CD4-positive, CD25-positive, alpha-beta regulatory T cell (primary cell): ENCODE measurements around the gene TAF6L. TPM values are rescaled to one million over a fixed set of nuclear protein-coding genes. Genes with fewer than 3 reads are reported as not detected.
A peak's percentile ranks its signal among the peaks of the same experiment; 100 is the strongest.
"Not testable (repeated sequence)": the region's sequence is repeated elsewhere in the genome, so short reads cannot be mapped to it uniquely, and the experiment has no call there.

Source experiments
- ATAC-seq, 2 donors: fragments of 150-1000 bp; cut with Tn5 transposase; one replicate each; pipeline ENCODE4 v1.10.0; 2021; ENCODE audit warnings: low read depth in 2 of 2, moderate number of reproducible peaks in 2 of 2, moderate library complexity in 1 of 2
- DNase-seq, 3 donors: peaks; one replicate each; pipeline versions ENCODE4 v3.0.0 to v3.0.0-alpha.2; 2012 to 2022; ENCODE audit warnings: mixed read lengths in 1 of 3
- H3K27ac ChIP-seq: one replicate; pipeline ENCODE4 v1.7.0; 2013; ENCODE audit warnings: mild to moderate bottlenecking, low read length; ENCODE audit not compliant: insufficient read depth, poor library complexity, severe bottlenecking
- H3K27me3 ChIP-seq: one replicate; pipeline ENCODE4 v1.7.0; 2013; ENCODE audit warnings: low read length; ENCODE audit not compliant: control insufficient read depth, insufficient read depth
- H3K36me3 ChIP-seq: one replicate; pipeline ENCODE4 v1.7.0; 2013; ENCODE audit warnings: mild to moderate bottlenecking, low read length, moderate library complexity; ENCODE audit not compliant: control insufficient read depth, insufficient read depth
- H3K4me1 ChIP-seq: 2 replicates; pipeline ENCODE4 v1.7.0; 2013; ENCODE audit warnings: mild to moderate bottlenecking, low read length; ENCODE audit not compliant: insufficient read depth, control insufficient read depth, poor library complexity, severe bottlenecking
- H3K4me3 ChIP-seq: one replicate; pipeline ENCODE4 v1.7.0; 2013; ENCODE audit warnings: low read depth, mild to moderate bottlenecking, low read length, moderate library complexity
- H3K9me3 ChIP-seq, 2 experiments: 1 replicate in 1 of 2; 2 replicates in 1 of 2; pipeline ENCODE4 v1.7.0; 2013; ENCODE audit warnings: low read length in 2 of 2, mild to moderate bottlenecking in 1 of 2, moderate library complexity in 1 of 2; ENCODE audit not compliant: control insufficient read depth in 2 of 2
- H3K27ac Mint-ChIP-seq, 3 donors: one replicate each; pipeline ENCODE4 v1.8.0; 2020 to 2022; ENCODE audit warnings: mild to moderate bottlenecking in 3 of 3, mixed read lengths in 3 of 3, moderate library complexity in 2 of 3
- H3K27me3 Mint-ChIP-seq: one replicate; pipeline ENCODE4 v1.8.0; 2022; ENCODE audit warnings: mild to moderate bottlenecking, mixed read lengths
- H3K36me3 Mint-ChIP-seq: one replicate; pipeline ENCODE4 v1.8.0; 2020; ENCODE audit warnings: mixed read lengths
- H3K4me1 Mint-ChIP-seq, 4 donors: one replicate each; pipeline ENCODE4 v1.8.0; 2020 to 2022; ENCODE audit warnings: mixed read lengths in 4 of 4, mild to moderate bottlenecking in 1 of 4
- H3K4me3 Mint-ChIP-seq, 4 donors: one replicate each; pipeline ENCODE4 v1.8.0; 2020 to 2022; ENCODE audit warnings: mild to moderate bottlenecking in 4 of 4, mixed read lengths in 4 of 4, moderate library complexity in 3 of 4
- H3K9me3 Mint-ChIP-seq, 7 donors: one replicate each; pipeline ENCODE4 v1.8.0; 2020 to 2022; ENCODE audit warnings: mixed read lengths in 7 of 7, mild to moderate bottlenecking in 3 of 7, moderate library complexity in 2 of 7
- polyA plus RNA-seq, 4 donors: library from polyadenylated mRNA; unstranded; fragments of 300-500 nt; fragmentation: Illumina TruSeq; gene quantifications; one replicate each; pipeline ENCODE4 v1.2.3, GENCODE V29; 2021
- total RNA-seq: library from RNA; stranded (reverse); gene quantifications from one replicate; pipeline ENCODE4 v1.2.3, GENCODE V29; 2022

TAF6L gene
- total and polyA plus RNA-seq, 5 donors from 2014 or later: 5.8 to 13.1 (median 8.9) TPM

DNA sequence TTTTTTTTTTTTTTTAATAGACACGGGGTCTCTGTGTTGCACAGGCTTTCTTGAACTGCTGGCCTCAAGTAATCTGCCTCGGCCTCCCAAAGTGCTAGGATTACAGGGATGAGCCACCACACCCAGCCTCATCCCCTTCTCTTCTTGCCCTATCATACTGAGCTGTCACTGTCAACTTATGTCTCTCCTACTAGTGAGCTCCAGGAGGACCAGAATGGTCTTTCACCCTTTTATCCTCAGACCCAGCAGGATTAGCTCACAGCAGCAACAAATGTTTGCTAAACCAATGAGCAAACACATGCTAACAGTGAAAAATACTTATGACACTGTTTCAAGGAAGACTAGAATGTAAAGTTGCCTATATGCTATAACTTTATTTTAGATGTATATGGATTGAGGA lies 40.5 kb downstream of the TAF6L start:
- Mint-ChIP-seq H3K27me3 (no peaks in the 10 kb centered on the region), H3K27ac (peak overlapping the region in 1 of 3 donors; percentile 39), H3K36me3 (peaks cover 4% of the 10 kb centered on the region), H3K9me3 (no peaks in the 10 kb centered on the region), H3K4me1 (peaks cover 0 to 3% (median 0%) of the 10 kb centered on the region in 4 donors), H3K4me3 (peak overlapping the region in 2 of 4 donors; percentile 2 to 28)
- no peaks in the 10 kb centered on the region for H3K4me1 ChIP-seq
- no peaks in the 10 kb centered on the region for H3K27me3 ChIP-seq
- H3K36me3 ChIP-seq: peaks cover 6% of the 10 kb centered on the region
- H3K9me3 ChIP-seq: no peaks in the 10 kb centered on the region
- ATAC-seq: no peak
- no peak overlapping the region for H3K4me3 ChIP-seq
- DNase-seq: no peak
- no peak overlapping the region for H3K27ac ChIP-seq

DNA sequence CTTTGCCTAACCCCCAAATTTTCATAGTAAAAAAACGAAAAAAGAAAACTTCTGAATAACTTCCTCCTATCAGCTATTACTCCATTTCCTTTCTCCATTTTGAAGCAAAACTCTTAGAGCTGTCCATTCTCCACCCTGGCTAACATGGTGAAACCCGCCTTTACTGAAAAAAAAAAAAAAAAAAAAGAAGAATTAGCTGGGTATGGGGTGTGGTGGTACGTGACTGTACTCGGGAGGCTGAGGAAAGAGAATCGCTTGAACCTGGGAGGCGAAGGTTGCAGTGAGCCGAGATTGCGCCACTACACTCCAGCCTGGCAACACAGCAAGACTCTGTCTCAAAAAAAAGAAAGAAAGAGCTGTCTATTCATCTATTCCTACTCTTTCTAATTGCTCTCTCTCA lies 45.4 kb downstream of the TAF6L start:
- H3K36me3 Mint-ChIP-seq: peaks cover 17% of the 10 kb centered on the region
- no peaks in the 10 kb centered on the region for H3K27me3 Mint-ChIP-seq
- Histone ChIP-seq H3K27ac (no peak overlapping the region), H3K36me3 (peaks cover 24% of the 10 kb centered on the region), H3K27me3 (no peaks in the 10 kb centered on the region), H3K4me1 (no peaks in the 10 kb centered on the region), H3K4me3 (no peak overlapping the region), H3K9me3 (no peaks in the 10 kb centered on the region)
- no peak for ATAC-seq
- peak overlapping the region in 1 of 3 donors; percentile 45 for H3K27ac Mint-ChIP-seq
- H3K4me1 Mint-ChIP-seq: no peaks in the 10 kb centered on the region
- no peak for DNase-seq
- H3K4me3 Mint-ChIP-seq: no peak overlapping the region
- H3K9me3 Mint-ChIP-seq: no peaks in the 10 kb centered on the region

DNA sequence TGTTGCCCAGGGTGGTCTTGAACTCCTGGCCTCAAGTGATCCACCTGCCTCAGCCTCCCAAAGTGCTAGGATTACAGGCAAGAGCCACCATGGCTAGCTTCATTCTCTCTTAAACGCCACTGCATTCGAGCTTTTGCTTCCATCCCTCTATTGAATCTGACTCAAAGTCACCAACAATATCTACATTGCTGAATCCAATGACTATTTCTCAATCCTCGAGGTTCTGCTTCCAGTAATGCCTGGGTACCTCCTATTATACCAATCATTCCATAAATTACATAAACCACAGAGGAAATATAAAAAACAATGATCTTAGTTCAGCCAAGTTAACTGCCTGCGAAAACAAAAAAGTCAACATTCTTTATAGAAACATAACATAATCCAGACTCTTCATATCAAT lies 45.9 kb downstream of the TAF6L start:
- ATAC-seq: no peak
- H3K36me3 ChIP-seq: peaks cover 28% of the 10 kb centered on the region
- Mint-ChIP-seq H3K9me3 (no peaks in the 10 kb centered on the region), H3K27me3 (no peaks in the 10 kb centered on the region), H3K4me1 (no peaks in the 10 kb centered on the region), H3K36me3 (peaks cover 17% of the 10 kb centered on the region), H3K4me3 (no peak overlapping the region), H3K27ac (no peak overlapping the region)
- no peaks in the 10 kb centered on the region for H3K27me3 ChIP-seq
- no peak overlapping the region for H3K4me3 ChIP-seq
- H3K9me3 ChIP-seq: no peaks in the 10 kb centered on the region
- H3K27ac ChIP-seq: no peak overlapping the region
- no peaks in the 10 kb centered on the region for H3K4me1 ChIP-seq
- DNase-seq: no peak

DNA sequence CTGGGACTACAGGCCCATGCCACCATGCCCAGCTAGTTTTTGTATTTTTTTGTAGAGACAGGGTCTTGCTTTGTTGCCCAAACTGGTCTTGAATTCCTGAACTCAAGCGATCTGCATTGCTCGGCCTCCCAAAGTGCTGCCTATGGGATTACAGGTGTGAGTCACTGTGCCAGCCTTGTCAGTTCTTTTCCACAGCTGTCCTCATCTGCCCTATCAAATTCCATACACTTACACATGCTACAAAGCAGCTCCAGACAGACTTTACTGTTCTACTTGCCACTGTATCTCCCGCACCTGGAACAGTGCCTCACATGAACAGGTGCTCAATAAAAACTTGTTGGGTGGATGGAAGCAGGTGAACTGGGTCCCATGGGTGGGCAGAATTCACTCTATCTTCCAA lies 52.5 kb downstream of the TAF6L start:
- H3K36me3 Mint-ChIP-seq: peaks cover 46% of the 10 kb centered on the region
- H3K4me3 ChIP-seq: no peak overlapping the region

DNA sequence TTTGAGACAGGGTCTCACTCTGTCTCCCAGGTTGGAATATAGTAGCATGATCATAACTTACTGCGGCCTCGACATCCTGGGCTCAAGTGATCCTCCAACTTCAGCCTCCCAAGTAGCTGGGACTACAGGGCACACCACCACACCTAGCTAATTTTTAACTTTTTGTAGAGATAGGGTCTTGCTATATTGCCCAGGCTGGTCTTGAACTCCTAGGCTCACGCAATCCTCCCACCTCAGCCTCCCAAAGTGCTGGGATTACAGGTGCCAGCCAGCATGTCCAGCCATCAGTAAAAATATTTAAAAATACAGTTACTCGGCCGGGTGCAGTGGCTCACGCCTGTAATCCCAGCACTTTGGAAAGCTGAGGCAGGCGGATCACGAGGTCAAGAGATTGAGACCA lies 56.9 kb downstream of the TAF6L start:
- peaks cover 0 to 53% (median 22%) of the 10 kb centered on the region in 4 donors for H3K4me1 Mint-ChIP-seq
- not testable (repeated sequence) for H3K4me3 ChIP-seq, H3K27ac Mint-ChIP-seq, H3K27ac ChIP-seq, ATAC-seq, H3K27me3 ChIP-seq, H3K9me3 ChIP-seq, DNase-seq, H3K9me3 Mint-ChIP-seq, H3K27me3 Mint-ChIP-seq
- peaks cover 31% of the 10 kb centered on the region for H3K4me1 ChIP-seq
- peaks cover 29% of the 10 kb centered on the region for H3K36me3 Mint-ChIP-seq
- H3K4me3 Mint-ChIP-seq: peak overlapping the region in 1 of 4 donors; percentile 9
- H3K36me3 ChIP-seq: peaks cover 41% of the 10 kb centered on the region

More for the DNA sequence above, 52.5 kb downstream of the TAF6L start:
- Mint-ChIP-seq H3K27me3 (no peaks in the 10 kb centered on the region), H3K9me3 (no peaks in the 10 kb centered on the region), H3K4me3 (peak overlapping the region in 2 of 4 donors; percentile 4 to 16), H3K4me1 (peaks cover 5 to 22% (median 8%) of the 10 kb centered on the region in 4 donors), H3K27ac (peak overlapping the region in 1 of 3 donors; percentile 46)
- Histone ChIP-seq H3K36me3 (peaks cover 72% of the 10 kb centered on the region), H3K4me1 (peaks cover 5% of the 10 kb centered on the region), H3K27ac (no peak overlapping the region), H3K9me3 (no peaks in the 10 kb centered on the region), H3K27me3 (no peaks in the 10 kb centered on the region)
- no peak for DNase-seq
- ATAC-seq: no peak

DNA sequence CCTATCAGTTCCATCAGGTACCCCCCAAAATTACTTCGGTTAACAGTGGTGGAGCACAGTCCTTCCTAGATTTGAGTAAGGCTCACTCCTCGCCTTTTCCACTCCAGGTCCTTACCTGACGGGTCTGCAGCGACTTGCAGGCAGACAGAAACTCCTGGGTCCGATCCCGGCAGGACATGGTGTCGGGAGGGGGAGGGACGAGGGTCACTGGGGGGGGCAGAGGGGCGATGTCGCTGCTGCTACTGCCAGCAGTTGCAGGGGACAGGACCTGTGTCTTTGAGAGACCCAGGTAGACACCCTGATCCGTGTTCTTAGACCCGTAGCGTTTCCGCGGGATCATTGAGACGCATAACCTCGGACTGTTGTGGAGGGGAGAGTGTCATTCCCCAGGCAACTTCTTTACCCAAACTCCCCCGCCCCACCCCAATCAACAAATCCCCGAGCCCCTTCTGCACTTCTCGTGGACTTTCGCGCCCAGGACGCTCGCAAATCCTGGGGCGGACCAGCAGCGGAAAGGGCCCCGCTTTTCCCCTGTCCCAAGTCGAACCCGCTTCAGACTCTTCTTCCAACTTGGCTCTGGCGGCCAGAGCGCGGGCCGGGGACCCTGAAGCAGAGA lies 59.8 kb downstream of the TAF6L start:
- no peak for DNase-seq
- no peak for ATAC-seq
- Histone ChIP-seq H3K36me3 (peaks cover 33% of the 10 kb centered on the region), H3K27me3 (no peaks in the 10 kb centered on the region), H3K4me3 (peak overlapping the region; percentile 64), H3K9me3 (no peaks in the 10 kb centered on the region), H3K4me1 (peaks cover 31% of the 10 kb centered on the region), H3K27ac (peak overlapping the region; percentile 98)
- H3K36me3 Mint-ChIP-seq: peaks cover 18% of the 10 kb centered on the region
- H3K4me1 Mint-ChIP-seq: peaks cover 0 to 56% (median 29%) of the 10 kb centered on the region in 4 donors
- peak overlapping the region; percentile 96 to 100 (median 100) for H3K27ac Mint-ChIP-seq
- H3K27me3 Mint-ChIP-seq: no peaks in the 10 kb centered on the region
- H3K9me3 Mint-ChIP-seq: no peaks in the 10 kb centered on the region
- peak overlapping the region; percentile 96 to 100 (median 98) for H3K4me3 Mint-ChIP-seq

DNA sequence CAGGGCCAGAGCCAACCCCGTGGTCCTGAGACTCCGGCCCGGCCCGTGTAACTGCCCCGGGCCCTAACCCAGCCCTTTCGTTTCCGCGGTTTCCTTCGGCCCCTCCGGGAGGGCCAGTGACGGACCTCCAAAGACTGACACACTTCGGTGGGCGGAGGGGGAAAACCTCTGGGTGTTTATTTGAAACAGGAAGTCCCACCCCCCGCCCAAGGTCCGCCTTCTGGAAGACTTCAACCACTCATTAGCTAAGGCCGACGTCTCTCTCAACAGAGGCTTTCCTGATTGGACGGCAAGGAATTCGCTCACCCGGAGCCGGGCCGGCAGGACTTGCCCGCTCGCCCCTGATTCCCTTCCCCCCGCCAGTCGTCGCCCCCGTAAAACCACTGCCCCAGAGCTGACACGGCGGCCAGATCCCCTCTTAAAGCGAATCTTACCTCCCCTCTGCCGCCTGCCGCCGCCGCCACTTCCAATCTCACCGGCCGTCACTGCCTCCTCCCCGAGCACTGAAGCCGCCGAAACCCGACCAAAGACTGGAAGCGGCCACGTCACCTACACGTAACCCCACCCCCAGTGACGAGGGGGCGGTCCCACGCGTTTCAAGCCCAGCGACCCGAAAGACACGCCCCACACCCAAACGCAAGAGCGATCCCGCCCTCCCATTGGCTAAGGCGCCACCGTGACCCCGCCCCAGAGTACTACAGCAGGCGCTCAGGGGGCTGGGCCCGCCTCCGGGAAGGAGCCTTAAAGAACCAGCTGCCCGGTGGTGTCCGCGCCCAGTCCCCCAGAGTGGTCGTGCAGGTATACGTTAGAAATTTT lies 60.5 kb downstream of the TAF6L start, which contains the start of gene STX5:
STX5 (minus strand) TSS at position 532 of the 816 bp plus-strand sequence. CDS start 808 bp downstream, outside the sequence.
- Mint-ChIP-seq H3K36me3 (peaks cover 21% of the 10 kb centered on the region), H3K4me1 (peaks cover 0 to 61% (median 29%) of the 10 kb centered on the region in 4 donors), H3K27me3 (no peaks in the 10 kb centered on the region), H3K27ac (peak within 1 kb of the TSS; percentile 96 to 100 (median 100)), H3K4me3 (peak within 1 kb of the TSS; percentile 96 to 100 (median 98)), H3K9me3 (no peaks in the 10 kb centered on the region)
- H3K27me3 ChIP-seq: no peaks in the 10 kb centered on the region
- H3K4me3 ChIP-seq: peak within 1 kb of the TSS; percentile 78
- ATAC-seq: peak; percentile 93 to 94
- peaks cover 31% of the 10 kb centered on the region for H3K4me1 ChIP-seq
- peaks cover 32% of the 10 kb centered on the region for H3K36me3 ChIP-seq
- DNase-seq: peak; percentile 99 to 100 (median 99)
- H3K9me3 ChIP-seq: no peaks in the 10 kb centered on the region
- peak within 1 kb of the TSS; percentile 98 for H3K27ac ChIP-seq
